ENCODE measurements around the gene SYNGAP1. TPM values are rescaled to one million over a fixed set of nuclear protein-coding genes. Genes with fewer than 3 reads are reported as not detected.

Gene SYNGAP1
- total and polyA plus RNA-seq, 9 of the 15 experiments (the other 6 are each of a cell fraction or from before 2014, with no cell fraction given), result 0.01 to 22.8 (median 3.2) TPM

GRCh38 chr6:33418690-33419291, 1.1 kb upstream of the SYNGAP1 start (continued):
- no peak for TF ChIP-seq RREB1 (CRISPR knock-in tag; IDR thresholded peaks at IDR 0.05)
- no peak for TF ChIP-seq ELK3 (CRISPR knock-in tag; IDR thresholded peaks at IDR 0.05)
- 0 out of 2 replicates have a peak, but pooled peaks have one; percentile 18 for TF ChIP-seq ETV1 (tag; conservative IDR thresholded peaks at IDR 0.05; ENCODE audit: low read depth)
- no peak for TF ChIP-seq NCOR1 (IDR thresholded peaks at IDR 0.05)
- TF ChIP-seq ERF (CRISPR knock-in tag; IDR thresholded peaks at IDR 0.05), result no peak; the same call in 1 of the 2 replicates
- TF ChIP-seq JUND (IDR thresholded peaks at IDR 0.05; ENCODE audit: borderline replicate concordance, low read depth, low read length), result peak; percentile 92
- TF ChIP-seq JUND (tag; IDR thresholded peaks at IDR 0.05; ENCODE audit: borderline replicate concordance, low read depth, low read length), result peak; percentile 84; the same call in 2 of the 3 replicates
- TF ChIP-seq RBM39 (optimal IDR thresholded peaks at IDR 0.05; ENCODE audit: low read depth, low read length), result peak; percentile 89
- no peak for TF ChIP-seq HCFC1 (IDR thresholded peaks at IDR 0.05; ENCODE audit: low read depth, low read length)
- TF ChIP-seq KLF16 (IDR thresholded peaks at IDR 0.05), result no peak
- TF ChIP-seq FOS (IDR thresholded peaks at IDR 0.05; ENCODE audit: extremely low read depth, insufficient read length), result no peak
- no peak for TF ChIP-seq CBFA2T3 (IDR thresholded peaks at IDR 0.05)
- TF ChIP-seq MITF (IDR thresholded peaks at IDR 0.05), result 0 out of 2 replicates have a peak, but pooled peaks have one; percentile 23
- no peak; the same call in 1 of the 2 replicates for TF ChIP-seq SMAD3 (CRISPR knock-in tag; conservative IDR thresholded peaks at IDR 0.05)
- peak; percentile 69; the same call in 1 of the 2 replicates for TF ChIP-seq HLTF (IDR thresholded peaks at IDR 0.05)
- peak; percentile 98 for TF ChIP-seq NFRKB (IDR thresholded peaks at IDR 0.05; ENCODE audit: low read depth)
- 0 out of 2 replicates have a peak, but pooled peaks have one; percentile 36 for TF ChIP-seq ZNF41 (CRISPR knock-in tag; conservative IDR thresholded peaks at IDR 0.05)
- TF ChIP-seq TRIM24 (IDR thresholded peaks at IDR 0.05), result 0 out of 4 replicates have a peak, but pooled peaks of 1 of the 2 experiments have one; percentile 29
- TF ChIP-seq PTRF (tag; IDR thresholded peaks at IDR 0.05), result no peak
